NCI-H2227 treated with DMSO at 0.1 percent for 48 hours (cell line): ENCODE measurements around the gene TRMT6.
A peak's percentile ranks its signal among the peaks of the same experiment; 100 is the strongest.

Experiments used
- DNase-seq: peaks from one replicate; lab custom pipeline; 2025; lab: John Stamatoyannopoulos, UW

The TRMT6 gene

DNA sequence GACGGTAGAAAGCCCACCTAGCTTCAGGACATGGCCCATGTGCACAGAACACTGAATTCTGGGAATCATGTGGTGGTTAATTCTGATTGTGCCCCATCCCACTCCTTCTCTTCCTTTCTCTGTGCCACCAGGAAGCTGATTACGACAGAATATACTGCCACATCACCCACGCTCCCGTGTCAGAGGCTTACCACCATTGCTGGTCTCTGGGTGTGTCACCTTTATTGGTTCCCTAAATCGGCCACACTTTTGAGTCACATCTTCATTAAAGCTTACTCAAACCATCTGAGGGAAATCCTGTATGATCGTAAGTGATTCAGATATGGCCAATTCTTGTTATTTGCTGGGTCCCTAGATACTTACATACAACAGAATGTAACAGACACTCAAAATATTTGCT, 3.1 kb downstream of the TRMT6 start:
- no peak for DNase-seq

GRCh38 chr20:5945963-5946362, 4.4 kb downstream of the TRMT6 start:
- DNase-seq = no peak

GRCh38 chr20:5938456-5939029, 11.8 kb downstream of the TRMT6 start:
- DNase-seq = no peak

- DNase-seq = no peak
Observed at GRCh38 chr20:5936238-5936637, 14.1 kb downstream of the TRMT6 start.

GRCh38 chr20:5935384-5935783, 14.9 kb downstream of the TRMT6 start:
- no peak for DNase-seq

- DNase-seq = peak; percentile 10
Observed at GRCh38 chr20:5933802-5934436, 16.4 kb downstream of the TRMT6 start.

DNA sequence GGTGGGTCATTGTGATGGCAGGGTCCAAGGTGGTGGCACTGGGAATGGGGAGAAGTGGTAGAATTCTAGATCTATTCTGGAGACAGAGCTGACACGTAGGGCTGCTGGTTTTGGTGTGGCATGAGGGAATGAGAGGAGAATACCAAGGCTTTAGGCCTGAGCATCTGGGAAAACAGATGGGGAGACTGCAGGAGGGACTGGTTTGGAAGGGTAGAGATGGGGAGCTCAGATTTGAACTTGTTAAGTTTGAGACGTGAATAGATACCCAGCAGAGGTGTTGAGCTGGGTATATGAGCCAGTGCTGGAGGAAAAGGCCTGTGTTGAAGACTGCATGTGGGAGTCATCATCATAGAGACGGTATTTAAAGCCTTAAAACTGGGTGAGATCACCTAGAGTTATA, 17.5 kb downstream of the TRMT6 start:
- no peak for DNase-seq

- DNase-seq = no peak
Observed at GRCh38 chr20:5931411-5931810, 18.9 kb downstream of the TRMT6 start.

DNA sequence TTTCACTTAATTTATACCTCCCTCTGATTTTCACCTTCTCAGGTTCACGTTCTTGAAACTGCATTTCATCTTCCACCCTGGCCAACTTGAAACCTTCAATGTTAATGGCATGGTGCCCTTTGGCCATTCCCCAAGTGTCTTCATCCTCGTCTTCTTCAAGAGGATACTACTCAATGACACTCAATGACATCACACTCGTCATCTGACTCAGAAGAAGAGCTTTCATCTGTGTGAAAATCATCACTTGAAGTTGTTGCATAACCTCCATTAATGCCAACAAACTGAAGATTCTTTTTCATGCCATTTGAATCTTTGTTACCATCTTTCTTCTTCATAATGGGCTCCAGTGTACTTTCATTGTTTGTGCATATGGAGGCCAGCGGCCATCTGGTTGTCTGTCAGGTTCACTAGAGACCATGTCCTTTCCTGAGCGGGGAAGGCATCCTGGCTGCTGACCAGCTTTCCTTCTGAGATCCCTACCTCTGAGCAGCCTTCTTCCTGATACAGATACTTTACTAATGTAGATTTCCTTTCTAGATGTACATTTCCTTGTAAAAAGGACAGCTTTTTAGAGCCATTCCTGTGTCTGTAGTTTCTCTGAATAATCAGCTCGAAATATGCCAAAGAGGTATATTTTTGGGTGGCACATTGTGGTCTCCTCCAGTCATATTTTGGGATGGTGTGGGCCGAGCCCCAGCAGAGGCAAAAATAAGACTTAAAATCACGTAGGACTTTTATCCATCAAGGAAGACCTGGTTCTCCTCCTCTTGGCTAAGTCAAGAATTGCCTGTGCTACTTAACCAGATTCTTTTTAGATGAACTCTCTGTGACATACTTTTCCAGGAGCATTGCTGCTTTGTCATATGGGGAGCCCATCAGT, 21.3 kb downstream of the TRMT6 start:
- no peak for DNase-seq

DNA sequence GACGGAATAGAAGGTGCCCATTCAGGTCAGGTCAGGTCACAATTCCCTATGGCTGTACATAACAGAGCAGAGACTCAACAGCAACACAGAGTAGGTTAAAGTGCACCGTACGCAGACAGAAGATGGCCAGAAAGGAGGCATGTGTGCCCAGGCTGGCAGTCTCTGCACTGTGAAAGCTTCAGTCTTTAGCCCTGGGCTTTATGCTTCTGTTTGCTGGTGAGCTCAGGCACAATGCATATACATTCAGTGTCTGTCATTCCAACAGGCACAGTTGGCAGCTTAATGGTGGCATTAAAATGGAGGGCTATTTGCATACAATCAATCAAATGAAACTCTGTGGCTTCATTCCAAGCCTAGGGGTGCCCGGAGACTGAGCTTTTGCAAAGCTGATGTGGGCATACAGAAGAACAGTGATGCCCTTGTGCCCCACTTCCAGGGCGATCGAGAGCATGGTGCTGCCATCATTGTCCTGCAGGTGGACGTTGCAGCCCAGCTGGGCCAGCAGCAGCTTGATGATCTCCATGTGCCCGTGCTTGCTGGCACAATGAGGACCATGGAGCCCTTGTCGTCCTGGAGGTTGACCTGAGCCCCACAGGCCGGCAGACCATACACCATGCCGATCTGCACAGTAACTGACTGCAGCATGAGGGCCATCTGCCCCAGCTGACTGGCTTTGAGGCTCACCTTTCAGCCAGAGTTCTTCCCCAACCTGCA, 22.4 kb downstream of the TRMT6 start:
- DNase-seq = no peak

- peak; percentile 8 for DNase-seq
Observed at GRCh38 chr20:5925551-5925950, 24.8 kb downstream of the TRMT6 start.

- DNase-seq = no peak
Observed at GRCh38 chr20:5923493-5923892, 26.8 kb downstream of the TRMT6 start.

DNA sequence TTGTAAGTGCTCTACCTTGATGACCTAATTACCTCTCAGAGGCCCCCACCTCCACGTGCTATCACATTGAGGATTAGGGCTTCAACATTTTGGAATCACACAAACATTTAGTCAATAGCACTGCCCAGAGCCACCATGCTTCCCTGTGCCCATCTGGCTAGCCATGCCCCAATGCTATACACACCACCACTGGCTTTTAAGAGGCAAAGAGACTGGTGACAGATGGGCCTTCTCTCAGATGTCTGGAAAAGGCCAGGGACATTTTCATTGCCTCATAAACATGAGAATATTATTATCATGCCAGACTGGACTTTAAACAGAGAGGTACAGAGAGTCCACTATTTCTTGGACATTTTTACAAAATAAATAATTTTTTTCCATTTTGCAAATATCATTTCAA, 29.8 kb downstream of the TRMT6 start:
- DNase-seq = no peak

- DNase-seq = no peak
Observed at GRCh38 chr20:5919626-5920544, 30.4 kb downstream of the TRMT6 start.

DNA sequence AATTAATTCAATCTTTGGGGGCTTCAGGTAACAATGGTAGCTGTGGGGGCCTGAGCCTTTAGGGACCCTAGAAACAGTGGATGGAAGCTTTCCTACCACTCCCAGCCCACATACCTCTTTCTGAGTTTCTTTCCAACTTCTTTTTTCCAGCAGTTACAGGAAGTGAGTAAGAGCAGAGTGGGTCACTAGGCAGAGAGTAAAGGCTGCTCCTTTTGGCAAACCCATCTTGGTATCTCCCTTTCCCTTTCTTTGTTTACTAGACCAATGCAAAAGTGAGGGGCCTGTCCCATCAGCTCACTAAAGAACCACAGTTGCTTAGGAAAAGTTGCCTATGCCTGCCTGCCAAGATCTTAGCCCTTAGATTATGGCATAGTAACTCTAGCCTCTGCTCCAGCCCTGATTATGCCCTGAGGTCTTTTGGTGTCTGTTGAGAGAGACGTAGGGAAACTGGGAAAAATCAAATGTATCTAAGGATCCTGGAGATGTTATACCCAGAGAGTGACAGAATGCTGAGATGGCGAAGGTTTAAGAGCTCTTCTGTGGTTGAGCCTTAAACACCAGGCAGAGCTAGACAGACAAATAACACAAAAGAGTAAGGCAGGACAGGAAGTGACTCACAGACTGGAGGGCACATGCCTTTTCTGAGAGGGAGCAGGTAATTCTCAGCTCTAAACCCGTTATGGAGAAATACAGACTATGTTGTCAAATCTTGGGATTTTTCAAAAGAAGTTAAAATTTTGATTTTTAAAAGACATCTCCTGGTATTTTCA, 31.3 kb downstream of the TRMT6 start:
- DNase-seq = no peak

- no peak for DNase-seq
Observed at GRCh38 chr20:5914859-5915258, 35.5 kb downstream of the TRMT6 start.

GRCh38 chr20:5913166-5913565, 37.2 kb downstream of the TRMT6 start:
- peak; percentile 66 for DNase-seq

- DNase-seq = no peak
Observed at GRCh38 chr20:5910186-5910585, 40.1 kb downstream of the TRMT6 start.

- DNase-seq = no peak
Observed at GRCh38 chr20:5908981-5909380, 41.4 kb downstream of the TRMT6 start.

DNA sequence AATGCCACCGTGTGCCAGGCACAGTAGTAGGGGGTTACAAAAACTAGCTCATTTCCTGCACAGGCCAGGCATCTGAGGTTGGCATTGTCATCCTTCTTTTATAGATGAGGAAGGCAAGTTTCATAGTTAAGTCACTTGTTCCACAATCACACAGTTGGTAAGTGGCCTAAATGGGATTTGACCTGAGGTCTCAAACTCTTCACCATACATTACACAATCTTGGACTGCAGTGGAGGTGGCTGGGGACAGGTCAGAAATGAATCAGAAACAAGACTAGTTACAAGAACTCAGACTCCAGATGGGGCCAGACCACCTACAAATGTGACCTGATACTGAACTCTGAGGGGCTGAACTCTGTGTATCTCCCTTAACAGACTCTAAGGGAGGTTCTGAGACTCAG, 49.4 kb downstream of the TRMT6 start:
- DNase-seq = no peak

GRCh38 chr20:5899444-5899843, 50.9 kb downstream of the TRMT6 start:
- no peak for DNase-seq
